Measurements from ENCODE around the gene CDH4.
A peak's percentile ranks its signal among the peaks of the same experiment; 100 is the strongest.
"Not testable (repeated sequence)": the region's sequence is repeated elsewhere in the genome, so short reads cannot be mapped to it uniquely, and the experiment has no call there.

The CDH4 gene

GRCh38 chr20:61260905-61261304, 8.8 kb downstream of the CDH4 start:
- DNase-seq: no peak

GRCh38 chr20:61262036-61262435, 10.0 kb downstream of the CDH4 start:
- DNase-seq: no peak
- no peak for TF ChIP-seq GATA1 (IDR thresholded peaks at IDR 0.05; ENCODE audit: low read depth, low read length)
- no peak for TF ChIP-seq POLR2A (IDR thresholded peaks at IDR 0.05; ENCODE audit: low read length)

More at GRCh38 chr20:61260905-61261304, 8.8 kb downstream of the CDH4 start:
- no peak for TF ChIP-seq GATA1 (IDR thresholded peaks at IDR 0.05; ENCODE audit: low read depth, low read length)
- TF ChIP-seq POLR2A (IDR thresholded peaks at IDR 0.05; ENCODE audit: low read length): no peak

GRCh38 chr20:61262514-61262913, 10.5 kb downstream of the CDH4 start:
- no peak for DNase-seq
- no peak for TF ChIP-seq POLR2A (IDR thresholded peaks at IDR 0.05; ENCODE audit: low read length)
- no peak for TF ChIP-seq GATA1 (IDR thresholded peaks at IDR 0.05; ENCODE audit: low read depth, low read length)

GRCh38 chr20:61263084-61263695, 11.1 kb downstream of the CDH4 start:
- peak in 1 of 2 experiments; percentile 26 for DNase-seq
- TF ChIP-seq GATA1 (IDR thresholded peaks at IDR 0.05; ENCODE audit: low read depth, low read length): no peak
- no peak for TF ChIP-seq POLR2A (IDR thresholded peaks at IDR 0.05; ENCODE audit: low read length)

GRCh38 chr20:61263938-61264337, 11.9 kb downstream of the CDH4 start:
- DNase-seq: no peak
- TF ChIP-seq POLR2A (IDR thresholded peaks at IDR 0.05; ENCODE audit: low read length): no peak
- no peak for TF ChIP-seq GATA1 (IDR thresholded peaks at IDR 0.05; ENCODE audit: low read depth, low read length)

GRCh38 chr20:61267241-61267640, 15.2 kb downstream of the CDH4 start:
- DNase-seq: no peak
- TF ChIP-seq GATA1 (IDR thresholded peaks at IDR 0.05; ENCODE audit: low read depth, low read length) (no peak), POLR2A (IDR thresholded peaks at IDR 0.05; ENCODE audit: low read length) (no peak)

GRCh38 chr20:61268024-61268423, 16.0 kb downstream of the CDH4 start:
- TF ChIP-seq GATA1 (IDR thresholded peaks at IDR 0.05; ENCODE audit: low read depth, low read length) (no peak), POLR2A (IDR thresholded peaks at IDR 0.05; ENCODE audit: low read length) (no peak)
- DNase-seq: no peak

GRCh38 chr20:61271312-61272231, 19.5 kb downstream of the CDH4 start:
- TF ChIP-seq POLR2A (IDR thresholded peaks at IDR 0.05; ENCODE audit: low read length): no peak
- no peak for TF ChIP-seq GATA1 (IDR thresholded peaks at IDR 0.05; ENCODE audit: low read depth, low read length)
- no peak for DNase-seq

GRCh38 chr20:61273024-61273423, 21.0 kb downstream of the CDH4 start:
- not testable (repeated sequence) for DNase-seq

GRCh38 chr20:61273666-61274065, 21.6 kb downstream of the CDH4 start:
- not testable (repeated sequence) for DNase-seq

GRCh38 chr20:61274326-61274725, 22.3 kb downstream of the CDH4 start:
- no peak for TF ChIP-seq GATA1 (IDR thresholded peaks at IDR 0.05; ENCODE audit: low read depth, low read length)
- no peak for TF ChIP-seq POLR2A (IDR thresholded peaks at IDR 0.05; ENCODE audit: low read length)
- DNase-seq: no peak

- TF ChIP-seq GATA1 (IDR thresholded peaks at IDR 0.05; ENCODE audit: low read depth, low read length) (no peak), POLR2A (IDR thresholded peaks at IDR 0.05; ENCODE audit: low read length) (no peak)
- no peak for DNase-seq
These were observed 26.2 kb downstream of the CDH4 start for GRCh38 chr20:61278296-61278695.

- DNase-seq: no peak
- no peak for TF ChIP-seq GATA1 (IDR thresholded peaks at IDR 0.05; ENCODE audit: low read depth, low read length)
- no peak for TF ChIP-seq POLR2A (IDR thresholded peaks at IDR 0.05; ENCODE audit: low read length)
These were observed 27.6 kb downstream of the CDH4 start for GRCh38 chr20:61279621-61280150.

- DNase-seq: no peak
- no peak for TF ChIP-seq GATA1 (IDR thresholded peaks at IDR 0.05; ENCODE audit: low read depth, low read length)
- no peak for TF ChIP-seq POLR2A (IDR thresholded peaks at IDR 0.05; ENCODE audit: low read length)
These were observed 28.3 kb downstream of the CDH4 start for GRCh38 chr20:61280217-61280980.
